Activated CD4-positive, alpha-beta T cell treated with anti-CD3 and anti-CD28 coated beads for 4 hours (primary cell): ENCODE results near the gene TCF23.
"Not testable (repeated sequence)": the region's sequence is repeated elsewhere in the genome, so short reads cannot be mapped to it uniquely, and the experiment has no call there.

Experiments used
- DNase-seq, 2 donors: peaks; one replicate each; pipeline ENCODE4 v3.0.0-alpha.2; 2020

Gene TCF23

GRCh38 chr2:27191070-27191829 is 42.4 kb downstream of the TCF23 start:
- peak in 1 of 2 donors; percentile 45 for DNase-seq

DNA sequence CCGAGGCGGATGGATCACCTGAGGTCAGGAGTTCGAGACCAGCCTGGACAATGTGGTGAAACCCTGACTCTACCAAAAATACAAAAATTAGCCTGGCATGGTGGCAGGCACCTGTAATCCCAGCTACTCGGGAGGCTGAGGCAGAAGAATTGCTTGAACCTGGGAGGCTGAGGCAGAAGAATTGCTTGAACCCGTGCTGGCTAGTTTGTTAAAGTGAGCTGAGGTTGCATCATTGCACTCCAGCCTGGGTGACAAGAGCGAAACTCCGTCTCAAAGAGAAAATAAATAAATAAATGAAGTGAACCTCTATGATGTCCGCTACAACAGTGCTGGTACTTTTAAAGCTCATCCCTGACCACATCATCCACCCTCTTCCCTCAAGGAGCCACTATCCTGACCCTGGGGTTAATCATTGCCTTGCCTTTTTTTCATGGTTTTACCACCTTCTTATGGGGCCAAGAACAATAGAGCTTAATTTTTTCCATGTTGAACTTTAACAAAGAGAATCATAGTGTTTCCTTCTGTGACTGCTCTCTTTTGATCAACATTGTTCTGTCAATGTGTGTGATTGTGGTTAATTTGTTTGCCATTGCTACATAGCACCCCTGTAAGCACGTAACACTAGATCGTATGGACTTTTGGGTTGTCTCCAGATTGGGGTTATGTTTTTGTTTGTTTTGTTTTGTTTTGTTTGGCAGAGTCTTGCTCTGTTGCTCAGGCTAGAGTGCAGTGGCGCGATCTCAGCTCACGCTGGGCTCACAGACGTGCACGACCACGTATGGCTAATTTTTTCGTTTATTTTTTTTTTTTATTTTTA is 45.9 kb downstream of the TCF23 start:
- no peak for DNase-seq

DNA sequence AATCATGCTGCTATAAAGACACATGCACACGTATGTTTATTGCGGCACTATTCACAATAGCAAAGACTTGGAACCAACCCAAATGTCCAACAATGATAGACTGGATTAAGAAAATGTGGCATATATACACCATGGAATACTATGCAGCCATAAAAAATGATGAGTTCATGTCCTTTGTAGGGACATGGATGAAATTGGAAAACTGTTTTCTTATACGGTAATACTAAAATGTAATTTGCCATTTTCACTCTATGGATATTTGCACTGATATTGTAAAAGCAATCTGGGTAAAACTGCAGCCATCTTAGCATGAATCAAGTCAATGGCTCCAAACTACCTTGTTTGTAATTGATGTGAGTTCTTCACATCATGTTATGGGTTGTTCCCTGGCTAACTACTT is 47.0 kb downstream of the TCF23 start:
- not testable (repeated sequence) for DNase-seq

DNA sequence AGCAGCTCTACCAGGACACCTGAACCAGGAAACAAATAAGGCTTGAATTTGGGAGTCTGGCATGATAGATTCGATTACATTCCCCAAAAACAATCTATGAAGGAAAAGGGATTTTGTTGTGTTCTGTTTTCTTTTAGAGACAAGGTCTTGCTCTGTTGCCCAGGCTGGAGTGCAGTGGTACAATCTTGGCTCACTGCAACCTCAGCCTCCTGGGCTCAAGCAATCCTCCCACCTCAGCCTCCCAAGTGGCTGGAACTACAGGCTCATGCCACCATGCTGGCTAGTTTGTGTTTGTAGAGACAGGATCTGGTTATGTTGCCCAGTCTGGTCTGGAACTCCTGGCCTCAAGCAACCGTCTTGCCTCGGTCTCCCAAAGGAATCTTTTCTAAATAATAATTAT is 49.3 kb downstream of the TCF23 start:
- DNase-seq: not testable (repeated sequence)

DNA sequence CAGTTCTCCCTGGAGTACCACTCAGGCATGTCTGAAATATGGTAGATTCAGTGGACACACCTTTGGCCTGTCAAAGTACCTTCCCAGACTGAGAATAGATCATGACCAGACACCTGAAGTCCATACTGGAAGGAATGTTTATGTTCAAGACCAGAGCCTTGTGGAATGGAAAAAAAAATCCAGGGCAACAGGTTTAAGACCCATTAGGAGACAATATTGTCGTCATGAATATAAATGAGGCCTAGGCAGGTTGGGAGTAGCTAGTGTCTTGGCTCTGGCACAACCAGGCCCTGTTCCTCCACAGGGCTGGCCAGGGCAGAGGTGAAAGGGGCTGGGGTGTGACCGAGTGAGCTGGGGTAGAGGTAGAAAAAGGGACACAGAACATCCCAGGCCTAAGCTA is 49.8 kb downstream of the TCF23 start:
- no peak for DNase-seq

GRCh38 chr2:27199241-27199640 is 50.4 kb downstream of the TCF23 start:
- no peak for DNase-seq

- DNase-seq: no peak
Observed at GRCh38 chr2:27201675-27202074, 52.9 kb downstream of the TCF23 start.

- DNase-seq: no peak
Observed at GRCh38 chr2:27202854-27203253, 54.0 kb downstream of the TCF23 start.

DNA sequence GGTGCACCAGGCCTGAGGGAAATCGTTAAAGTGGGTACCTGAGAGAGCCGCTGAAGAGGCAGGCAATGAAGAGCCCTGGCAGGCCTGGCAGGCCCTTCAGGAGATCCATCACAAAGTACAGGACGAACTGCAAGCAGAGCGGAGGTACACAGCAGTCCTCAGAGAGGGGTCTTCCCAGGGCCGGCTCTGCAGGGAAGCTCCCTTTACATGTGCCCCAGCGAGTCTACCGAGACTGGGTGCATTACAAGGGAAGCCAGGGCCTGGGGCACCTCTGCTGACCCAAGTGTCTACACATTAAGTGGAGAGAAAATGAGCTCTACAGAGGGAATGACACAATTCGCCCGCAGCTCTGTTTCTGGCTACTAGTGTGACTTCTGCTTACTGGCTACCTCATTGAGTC is 54.9 kb downstream of the TCF23 start:
- DNase-seq: no peak

GRCh38 chr2:27204566-27204965 is 55.8 kb downstream of the TCF23 start:
- no peak for DNase-seq

GRCh38 chr2:27205206-27205605 is 56.4 kb downstream of the TCF23 start:
- no peak for DNase-seq

DNA sequence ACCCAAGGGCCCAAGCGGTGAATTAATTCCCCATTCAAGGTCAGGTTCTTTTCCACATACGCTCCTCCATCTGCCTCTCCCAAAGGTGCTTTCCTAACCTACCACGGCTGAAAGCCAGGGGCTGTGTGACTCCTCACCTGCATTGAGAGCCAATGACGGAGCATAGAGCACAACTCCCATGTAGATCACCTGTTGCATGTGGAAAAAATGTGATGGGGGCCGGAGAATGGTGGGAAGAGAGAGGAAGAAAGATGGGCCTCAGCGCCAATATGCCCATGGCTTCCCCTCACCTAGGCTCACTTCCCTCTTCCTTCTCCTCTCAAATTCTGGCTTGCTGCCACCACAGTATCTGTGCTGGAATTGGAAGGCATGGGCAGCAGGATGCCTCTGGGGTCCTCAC is 57.5 kb downstream of the TCF23 start:
- DNase-seq: no peak
